Erythroblast (primary cell): ENCODE measurements around the gene PPP3CA.

Experiments
- GATA1 ChIP-seq: IDR thresholded peaks from 2 replicates; pipeline ENCODE4 v1.6.1; 2011; ENCODE audit warnings: low read depth, mild to moderate bottlenecking, control low read depth, low read length, moderate library complexity
- POLR2A ChIP-seq: IDR thresholded peaks from 2 replicates; pipeline ENCODE4 v1.6.1; 2011; ENCODE audit warnings: mild to moderate bottlenecking, low read length

DNA sequence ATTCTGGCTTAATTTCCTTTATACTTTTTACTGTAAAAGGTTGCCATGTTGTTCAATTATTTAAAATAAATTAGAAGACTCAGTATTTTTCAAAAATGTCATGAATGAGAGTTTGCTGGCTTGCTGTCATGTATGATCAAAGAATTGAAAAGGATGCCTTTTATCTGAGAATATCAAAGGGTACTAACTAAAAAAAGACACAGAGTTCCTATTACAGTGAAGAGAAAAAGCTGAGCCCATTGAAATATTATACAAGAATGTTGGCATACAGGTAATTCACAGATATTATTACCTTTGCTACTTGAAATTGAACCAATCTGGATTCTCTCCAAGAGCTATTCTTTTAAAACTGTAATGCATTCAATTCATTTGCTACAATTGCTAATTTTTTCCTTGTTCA, 200.0 kb downstream of the PPP3CA start:
- TF ChIP-seq POLR2A (no peak), GATA1 (no peak)
